Activated CD8-positive, alpha-beta T cell treated with anti-CD3 and anti-CD28 coated beads for 36 hours (primary cell): ENCODE data around the gene SREBF2. TPM values are rescaled to one million over a fixed set of nuclear protein-coding genes. Genes with fewer than 3 reads are reported as not detected.

Source experiments
- ATAC-seq: fragments of 200-7000 bp; cut with Tn5 transposase; one replicate; pipeline ENCODE4 v1.10.0; 2021; ENCODE audit warnings: mild to moderate bottlenecking, moderate library complexity
- CTCF ChIA-PET: fragments of 350-600 bp; sonication (Branson Sonifier 250); formaldehyde crosslinking; loops from one replicate; lab custom pipeline; 2021; ENCODE audit warnings: antibody characterized with exemption; lab: Charles Lee
- POLR2A ChIA-PET: fragments of 350-600 bp; sonication (Branson Sonifier 250); formaldehyde crosslinking; loops from one replicate; lab custom pipeline; 2021; ENCODE audit warnings: antibody characterized with exemption; lab: Charles Lee
- DNase-seq: peaks from one replicate; pipeline ENCODE4 v3.0.0-alpha.2; 2020
- H3K27ac Mint-ChIP-seq: one replicate; pipeline ENCODE4 v1.8.0; 2021; ENCODE audit warnings: mild to moderate bottlenecking, mixed read lengths
- H3K27me3 Mint-ChIP-seq: one replicate; pipeline ENCODE4 v1.8.0; 2021; ENCODE audit warnings: mixed read lengths
- H3K36me3 Mint-ChIP-seq: one replicate; pipeline ENCODE4 v1.8.0; 2021; ENCODE audit warnings: low read depth, mixed read lengths
- H3K4me1 Mint-ChIP-seq: one replicate; pipeline ENCODE4 v1.8.0; 2021; ENCODE audit warnings: low read depth, mixed read lengths
- H3K4me3 Mint-ChIP-seq: one replicate; pipeline ENCODE4 v1.8.0; 2021; ENCODE audit warnings: mild to moderate bottlenecking, moderate library complexity, mixed read lengths
- H3K9me3 Mint-ChIP-seq: one replicate; pipeline ENCODE4 v1.8.0; 2021; ENCODE audit warnings: mixed read lengths
- CTCF ChIP-seq: fragments of 200-600 bp; IDR thresholded peaks from one replicate; pipeline ENCODE4 v1.8.0; 2022; ENCODE audit warnings: antibody characterized with exemption, mild to moderate bottlenecking
- intact Hi-C: fragments of 100-400 bp; cut with micrococcal nuclease; formaldehyde crosslinking; loops from one replicate; pipeline ENCODE4 v1.10.0; 2022
- total RNA-seq, 2 experiments: library from RNA; stranded (reverse); gene quantifications; one replicate each; pipeline ENCODE4 v1.2.3, GENCODE V29; 2021

SREBF2 gene
- total RNA-seq, 2 experiments from 2014 or later, result 87.1 to 92.9 TPM

GRCh38 chr22:41885516-41885915 is 52.6 kb downstream of the SREBF2 start:
- Mint-ChIP-seq H3K36me3 (peaks cover 81% of the 10 kb centered on the region), H3K27me3 (no peaks in the 10 kb centered on the region), H3K9me3 (no peaks in the 10 kb centered on the region), H3K4me3 (no peak overlapping the region), H3K4me1 (peaks cover 3% of the 10 kb centered on the region), H3K27ac (no peak overlapping the region)
- POLR2A ChIA-PET, result interaction anchor here (1.8 to 3.0 kb wide), 2 partner anchors 11 to 15 kb away, joined by 4 to 9 read pairs; no protein-coding TSS in a partner anchor
- TF ChIP-seq CTCF, result no peak
- DNase-seq (no peak), ATAC-seq (no peak)
- CTCF ChIA-PET, result interaction anchor here (1.2 to 1.3 kb wide), 2 partner anchors 9 to 55 kb away, joined by 5 to 6 read pairs; no protein-coding TSS in a partner anchor
- intact Hi-C loops, result no loop called here

GRCh38 chr22:41888627-41889200 is 55.8 kb downstream of the SREBF2 start:
- intact Hi-C loops, result no loop called here
- ChIA-PET POLR2A (interaction anchor here (0.6 kb wide), 1 partner anchor 92 kb away, joined by 3 read pairs; no protein-coding TSS in a partner anchor), CTCF (interaction anchor here (0.7 to 1.4 kb wide), 5 partner anchors 9 to 70 kb away, joined by 3 read pairs; no protein-coding TSS in a partner anchor)
- Mint-ChIP-seq H3K36me3 (peaks cover 74% of the 10 kb centered on the region), H3K27me3 (no peaks in the 10 kb centered on the region), H3K4me3 (no peak overlapping the region), H3K4me1 (no peaks in the 10 kb centered on the region), H3K9me3 (no peaks in the 10 kb centered on the region), H3K27ac (no peak overlapping the region)
- no peak for TF ChIP-seq CTCF
- ATAC-seq, result no peak
- DNase-seq, result no peak

GRCh38 chr22:41891407-41891806 is 58.5 kb downstream of the SREBF2 start:
- Mint-ChIP-seq H3K4me1 (no peaks in the 10 kb centered on the region), H3K27ac (no peak overlapping the region), H3K36me3 (peaks cover 60% of the 10 kb centered on the region), H3K9me3 (no peaks in the 10 kb centered on the region), H3K27me3 (no peaks in the 10 kb centered on the region), H3K4me3 (no peak overlapping the region)
- no peak for TF ChIP-seq CTCF
- CTCF ChIA-PET, result no interaction called here
- POLR2A ChIA-PET, result no interaction called here
- intact Hi-C loops, result no loop called here
- ATAC-seq (no peak), DNase-seq (no peak)

GRCh38 chr22:41892721-41893120 is 59.8 kb downstream of the SREBF2 start:
- H3K36me3 Mint-ChIP-seq, result peaks cover 54% of the 10 kb centered on the region
- no peaks in the 10 kb centered on the region for H3K27me3 Mint-ChIP-seq
- no peaks in the 10 kb centered on the region for H3K4me1 Mint-ChIP-seq
- POLR2A ChIA-PET, result no interaction called here
- CTCF ChIA-PET, result no interaction called here
- DNase-seq (no peak), ATAC-seq (no peak)
- H3K4me3 Mint-ChIP-seq, result no peak overlapping the region
- no peak for TF ChIP-seq CTCF
- no peak overlapping the region for H3K27ac Mint-ChIP-seq
- H3K9me3 Mint-ChIP-seq, result no peaks in the 10 kb centered on the region
- intact Hi-C loops, result no loop called here

- Mint-ChIP-seq H3K9me3 (no peaks in the 10 kb centered on the region), H3K4me3 (no peak overlapping the region), H3K27me3 (no peaks in the 10 kb centered on the region), H3K36me3 (peaks cover 48% of the 10 kb centered on the region), H3K27ac (no peak overlapping the region), H3K4me1 (no peaks in the 10 kb centered on the region)
- TF ChIP-seq CTCF, result no peak
- ATAC-seq (no peak), DNase-seq (no peak)
- intact Hi-C loops, result no loop called here
- CTCF ChIA-PET, result interaction anchor here (1.0 to 1.2 kb wide), 2 partner anchors 8 to 19 kb away, joined by 4 to 6 read pairs; no protein-coding TSS in a partner anchor
- POLR2A ChIA-PET, result no interaction called here
These were observed 60.9 kb downstream of the SREBF2 start for GRCh38 chr22:41893591-41894375.
